ENCODE measurements around the gene TSEN2.
"Not testable (repeated sequence)": the region's sequence is repeated elsewhere in the genome, so short reads cannot be mapped to it uniquely, and the experiment has no call there.

TSEN2 gene

DNA sequence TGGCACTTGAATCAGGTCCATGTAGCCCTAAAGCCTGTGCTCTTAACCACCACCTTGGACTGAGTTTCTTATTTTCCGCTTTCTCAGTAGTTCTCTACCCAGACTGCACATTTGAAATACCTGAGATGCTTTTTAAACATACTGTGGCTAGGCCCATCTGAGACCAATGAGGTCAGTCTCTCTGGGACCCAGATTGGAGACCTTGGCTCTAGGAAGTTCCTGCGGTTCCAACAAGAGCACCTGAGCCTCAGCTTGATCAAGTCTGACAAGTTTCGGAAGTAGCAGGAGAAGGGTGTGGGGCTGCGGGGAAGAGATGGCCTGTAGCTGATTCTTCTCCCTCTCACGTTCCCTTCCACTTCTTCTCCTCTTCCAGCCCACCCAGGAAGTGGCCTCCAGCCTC is 11.5 kb upstream of the TSEN2 start:
- DNase-seq: no peak

DNA sequence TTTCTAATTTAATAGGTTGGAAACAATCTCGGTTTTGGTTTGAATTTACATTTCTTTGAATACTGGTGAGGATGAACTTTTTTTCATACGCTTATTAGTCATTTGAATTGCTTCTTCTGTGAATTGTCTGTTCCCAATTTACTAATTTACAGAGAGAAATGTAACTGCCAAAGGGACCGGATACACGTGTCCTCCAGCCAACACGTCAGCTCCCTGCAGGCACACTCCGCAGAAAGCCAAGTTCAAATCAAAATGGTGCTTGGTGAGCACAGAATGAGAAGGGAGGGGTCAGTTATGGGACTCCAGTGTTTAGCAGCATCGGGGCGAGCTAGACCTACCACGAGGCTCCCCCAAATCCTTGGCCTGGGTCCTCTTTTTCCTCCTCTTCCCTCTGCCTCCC is 10.8 kb upstream of the TSEN2 start:
- DNase-seq: no peak

DNA sequence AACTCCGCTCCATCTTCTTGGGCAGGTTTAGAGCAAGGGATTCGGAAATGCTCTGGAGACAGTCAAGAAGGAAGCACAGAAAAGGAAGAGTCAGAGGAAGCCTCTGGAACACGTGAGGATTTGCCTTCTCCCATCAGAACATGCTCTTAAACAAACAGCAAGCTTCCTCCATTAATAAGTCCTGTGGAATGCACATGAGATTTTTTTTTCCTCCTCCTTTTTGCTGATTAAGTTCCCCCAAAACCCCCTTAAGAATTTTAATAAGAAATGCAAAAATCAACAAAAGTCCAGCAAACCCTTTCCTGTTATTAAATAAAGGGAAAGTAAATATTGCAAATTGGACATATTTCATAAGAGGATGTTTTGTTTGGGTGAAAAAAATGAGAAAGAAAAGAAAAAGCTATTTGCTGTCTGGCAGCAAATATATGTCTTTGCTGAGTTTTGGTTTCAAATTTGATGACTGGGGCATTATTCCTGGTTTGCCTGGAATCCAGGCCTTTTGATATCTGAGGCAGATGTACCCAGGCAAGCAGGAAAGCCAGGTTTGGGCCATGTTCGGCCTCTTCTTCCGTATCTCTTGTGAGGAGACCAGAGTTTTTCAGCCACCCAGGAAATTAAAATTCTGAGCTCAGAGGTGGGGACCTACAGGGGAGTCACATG is 7.9 kb upstream of the TSEN2 start:
- no peak for DNase-seq

DNA sequence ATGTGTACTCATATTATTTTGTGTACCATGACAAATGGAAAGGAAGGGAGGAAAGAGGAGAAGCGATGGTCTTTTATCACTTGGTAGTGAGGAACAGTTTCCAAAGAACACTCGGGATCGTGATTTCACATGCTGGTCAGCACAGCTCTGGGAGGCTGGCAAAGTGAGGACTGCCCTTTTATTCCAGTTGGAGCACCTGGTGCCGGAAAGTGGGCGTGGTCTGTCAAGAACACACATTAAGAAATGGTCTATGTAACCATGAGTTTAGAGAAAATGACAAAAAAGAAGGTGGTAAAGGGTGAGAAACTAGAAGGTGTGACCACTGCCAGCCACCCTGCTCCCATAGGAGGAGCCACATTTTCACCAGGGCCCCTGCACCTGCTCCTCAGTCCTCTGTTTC is 7.0 kb upstream of the TSEN2 start:
- no peak for DNase-seq

DNA sequence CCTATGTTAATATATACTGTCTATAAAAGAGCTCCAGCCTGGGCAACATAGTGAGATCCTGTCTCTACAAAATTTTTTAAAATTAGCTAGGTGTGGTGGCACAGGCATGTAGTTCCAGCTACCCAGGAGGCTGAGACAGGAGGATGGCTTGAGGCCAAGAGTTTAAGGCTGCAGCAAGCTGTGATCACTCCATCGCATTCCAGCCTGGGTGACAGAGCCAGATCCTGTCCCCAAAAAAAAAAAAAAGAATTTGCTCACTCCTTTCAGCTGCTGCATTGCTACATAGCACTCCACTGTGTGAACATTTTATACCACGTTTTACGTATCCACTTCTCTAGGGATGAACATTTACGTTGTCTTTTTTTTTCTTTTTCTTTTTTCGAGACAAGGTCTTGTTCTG is 6.0 kb upstream of the TSEN2 start:
- DNase-seq: no peak

DNA sequence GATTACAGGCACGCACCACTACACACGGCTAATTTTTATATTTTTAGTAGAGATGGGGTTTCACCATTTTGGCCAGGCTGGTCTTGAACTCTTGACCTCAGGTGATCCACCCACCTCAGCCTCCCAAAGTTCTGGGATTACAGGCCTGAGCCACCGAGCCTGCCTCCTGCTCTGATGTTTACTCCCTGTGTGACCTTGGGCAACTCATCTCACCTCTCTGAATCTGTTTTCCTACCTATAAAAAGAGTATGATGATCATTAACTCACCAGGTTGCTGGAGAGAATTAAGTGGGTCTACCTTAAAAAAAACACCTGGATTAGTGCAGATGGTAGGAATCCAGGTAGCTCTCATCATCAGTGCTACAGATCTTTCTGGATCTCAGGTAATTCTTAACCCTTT is 5.1 kb upstream of the TSEN2 start:
- DNase-seq: not testable (repeated sequence)

DNA sequence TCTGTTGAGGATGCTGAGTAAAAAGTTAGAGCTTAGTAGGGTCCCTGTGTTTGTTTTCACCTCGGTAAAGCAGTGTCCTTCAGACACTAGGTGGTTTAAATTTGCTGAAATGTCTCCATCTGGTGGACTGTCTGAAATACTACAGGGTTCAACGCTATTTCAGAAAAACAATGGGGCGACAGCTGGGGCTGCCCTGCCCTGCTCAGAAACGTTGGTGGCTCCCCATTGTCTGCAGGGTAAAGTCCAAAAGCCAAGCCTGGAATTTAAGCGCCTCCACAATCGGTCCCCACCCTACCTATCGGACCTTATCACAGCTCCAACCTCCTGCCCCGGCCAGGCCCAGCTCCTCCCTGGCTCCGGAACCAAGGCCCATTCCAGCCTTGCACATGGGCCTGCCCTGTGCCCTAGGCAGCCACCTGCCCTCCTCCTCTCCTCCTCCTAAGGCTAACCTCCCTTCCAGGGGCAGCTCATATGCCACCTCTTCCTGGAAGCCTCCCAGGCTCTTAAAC is 4.3 kb upstream of the TSEN2 start:
- peak; percentile 72 for DNase-seq

DNA sequence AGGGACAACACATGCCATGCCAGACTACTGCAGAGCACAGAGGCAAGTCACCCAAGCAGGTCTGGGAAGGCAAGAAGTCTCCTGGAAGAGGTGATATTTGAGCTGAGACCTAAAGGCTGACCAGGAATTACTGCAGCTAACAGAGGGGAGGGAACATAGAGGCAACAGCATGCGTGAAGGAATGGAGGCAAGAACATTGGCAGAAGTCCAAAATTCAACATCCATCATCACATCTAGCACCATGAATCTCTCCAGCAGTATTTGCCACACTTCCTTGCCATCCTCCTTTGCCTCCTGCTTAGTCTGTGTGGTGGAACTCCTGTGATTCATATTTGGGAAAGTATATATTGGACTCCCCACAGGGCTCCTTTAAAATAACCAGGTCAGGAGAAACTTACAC is 870 bp upstream of the TSEN2 start:
- DNase-seq: no peak

DNA sequence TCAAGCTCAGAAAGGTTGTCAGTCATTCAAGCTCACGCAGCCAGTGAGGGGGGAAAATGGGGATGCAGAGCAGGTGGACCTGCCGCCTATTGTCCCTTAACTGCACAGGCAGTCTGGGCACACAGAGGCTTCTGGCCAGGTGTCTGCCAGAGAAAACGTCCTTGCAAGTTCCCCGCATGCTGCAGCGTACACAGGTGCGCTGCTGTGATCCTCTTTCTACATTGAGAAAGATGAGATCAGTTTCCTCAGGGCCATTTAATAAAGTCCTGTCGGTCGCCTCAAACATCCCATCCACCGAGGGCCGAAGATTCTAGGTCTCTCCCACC is 445 bp upstream of the TSEN2 start:
- no peak for DNase-seq

DNA sequence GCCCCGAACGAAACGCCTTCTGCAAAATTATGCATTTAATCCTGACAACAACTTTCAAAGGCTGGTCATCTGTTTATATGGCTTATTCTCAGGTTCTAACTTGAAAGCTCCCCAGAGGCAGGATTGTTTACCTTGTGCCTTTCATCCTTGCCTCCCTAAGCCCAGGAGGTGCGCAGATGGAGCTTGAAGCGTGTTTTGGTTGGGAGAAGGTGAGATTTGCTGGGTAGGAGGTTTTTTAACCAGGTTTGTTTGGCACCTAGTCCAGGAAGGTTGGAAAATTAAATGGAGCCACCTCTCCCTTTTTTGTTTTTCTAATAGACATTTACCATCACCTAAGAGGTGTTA is 675 bp downstream of the TSEN2 start:
- no peak for DNase-seq

DNA sequence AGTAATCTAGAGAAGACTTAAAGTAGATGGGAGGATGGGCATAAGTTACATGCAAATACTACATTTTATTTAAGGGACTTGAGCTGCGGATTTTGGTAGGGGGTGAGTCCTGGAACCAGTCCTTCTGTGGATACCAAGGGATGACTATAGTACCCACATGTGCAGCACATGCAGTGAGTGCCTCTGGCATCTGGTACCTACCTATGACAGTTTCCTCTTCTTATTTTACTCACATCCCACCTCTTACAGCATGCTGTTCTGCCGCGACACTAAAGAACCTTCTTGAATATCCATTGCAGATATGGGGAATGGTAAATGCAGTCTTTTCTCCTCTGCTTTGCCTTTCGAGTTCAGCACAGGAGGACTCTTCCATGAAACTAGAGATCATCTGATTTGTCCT is 1.7 kb downstream of the TSEN2 start:
- no peak for DNase-seq

DNA sequence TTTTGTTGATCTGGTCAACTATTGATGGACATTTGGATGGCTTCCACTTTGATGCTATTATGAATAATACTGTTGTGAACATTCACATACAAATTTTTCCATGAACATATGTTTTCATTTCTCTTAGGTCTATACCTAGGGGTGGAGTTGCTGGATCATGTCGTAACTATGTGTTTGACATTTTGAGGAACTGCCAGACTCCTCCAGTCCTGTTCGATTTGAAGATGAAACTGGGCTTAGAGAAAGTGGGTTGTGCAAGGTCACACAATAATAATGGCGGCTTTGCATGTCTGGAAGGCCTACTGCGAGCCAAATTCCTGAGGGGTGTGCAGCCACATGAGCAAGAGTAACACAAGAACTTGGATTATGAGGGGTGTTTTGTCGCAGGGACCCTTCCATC is 2.6 kb downstream of the TSEN2 start:
- no peak for DNase-seq

DNA sequence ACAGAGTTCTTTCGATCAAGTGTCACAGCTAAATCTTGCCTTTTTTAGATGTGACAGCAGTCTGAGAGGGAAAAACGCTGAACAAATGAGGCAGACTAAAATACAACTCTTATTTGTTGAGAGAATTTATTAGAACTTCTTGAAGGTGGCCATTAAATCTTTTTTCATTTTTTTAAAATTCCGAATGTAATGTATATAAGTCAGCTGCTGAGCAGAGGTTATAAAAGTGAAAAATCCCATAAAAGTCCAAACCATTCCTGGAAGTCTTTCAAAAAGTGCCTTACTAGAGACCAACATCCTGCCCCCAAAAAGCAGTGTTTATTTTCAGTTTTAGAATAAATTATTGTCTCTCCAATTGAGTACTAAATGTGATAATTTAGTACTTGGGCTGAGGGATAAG is 3.1 kb downstream of the TSEN2 start:
- DNase-seq: no peak

DNA sequence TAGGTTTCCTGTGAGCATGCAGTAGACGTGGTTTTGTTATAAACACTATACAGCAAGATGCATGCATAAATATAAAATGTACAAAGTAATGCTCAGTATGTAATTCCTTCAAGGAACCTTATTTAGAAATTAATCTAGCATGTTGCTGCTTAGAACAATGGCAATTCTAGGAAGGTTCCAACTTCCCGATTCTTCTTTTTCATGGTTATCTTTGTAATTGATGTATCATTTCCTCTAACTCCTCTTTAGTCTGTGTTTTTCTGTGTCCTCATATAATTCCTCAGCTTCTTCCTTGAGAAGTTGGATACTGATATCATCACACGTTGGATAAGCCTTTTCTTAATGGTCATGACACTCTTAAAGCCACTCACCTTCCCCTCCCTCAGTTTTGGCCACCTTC is 3.5 kb downstream of the TSEN2 start:
- no peak for DNase-seq

DNA sequence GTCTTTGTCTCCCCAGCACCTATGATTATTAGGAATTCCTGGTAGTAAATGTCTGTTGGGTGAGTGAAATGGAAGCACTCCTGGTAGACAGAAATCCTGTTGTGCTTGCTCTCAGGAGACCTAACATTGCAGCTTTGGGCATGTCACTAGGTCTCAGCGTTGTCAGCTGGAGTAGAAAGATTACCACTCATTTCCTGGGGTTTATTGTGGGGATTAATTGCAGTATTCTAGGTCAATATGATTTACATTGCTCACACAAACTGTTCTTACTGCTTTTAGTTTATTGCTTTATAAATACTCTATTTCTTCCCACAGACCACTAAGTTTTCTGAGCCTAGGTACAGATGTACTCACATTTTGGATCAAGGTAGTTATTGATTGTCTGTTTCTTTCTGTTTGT is 5.1 kb downstream of the TSEN2 start:
- no peak for DNase-seq

DNA sequence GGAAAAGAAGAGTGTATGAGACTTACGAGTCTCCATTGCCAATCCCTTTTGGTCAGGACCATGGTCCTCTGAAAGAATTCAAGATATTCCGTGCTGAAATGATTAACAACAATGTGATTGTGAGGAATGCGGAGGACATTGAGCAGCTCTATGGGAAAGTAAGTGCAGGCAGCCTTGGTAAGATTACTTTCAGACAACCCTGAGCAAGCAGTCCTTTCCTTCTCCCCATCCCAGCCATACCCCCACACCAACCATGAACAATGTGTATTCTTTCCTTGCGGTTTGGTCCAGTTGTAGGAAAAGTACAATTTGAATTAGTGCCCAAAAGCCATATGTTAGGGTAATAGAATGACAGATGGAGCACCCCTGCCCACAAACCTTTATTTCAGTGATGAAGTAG is 5.6 kb downstream of the TSEN2 start:
- DNase-seq: no peak

DNA sequence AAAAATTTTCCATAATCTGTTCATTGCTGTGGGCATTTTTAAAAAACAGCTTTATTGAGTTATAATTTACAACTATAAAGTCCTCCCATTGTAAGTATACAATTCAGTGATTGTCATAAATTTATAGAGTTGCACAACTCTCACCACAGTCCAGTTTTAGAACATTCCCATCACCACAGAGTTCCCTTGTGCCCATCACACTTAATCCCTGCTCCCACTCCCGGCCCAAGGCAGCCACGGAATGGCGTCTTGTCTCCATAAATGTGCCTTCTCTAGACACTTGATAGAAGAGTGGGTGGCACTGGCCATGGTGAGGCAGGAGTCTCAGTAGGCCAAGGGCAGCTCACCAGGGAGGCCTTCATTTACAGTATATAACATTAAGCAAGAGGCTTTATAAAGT is 6.3 kb downstream of the TSEN2 start:
- DNase-seq: no peak

DNA sequence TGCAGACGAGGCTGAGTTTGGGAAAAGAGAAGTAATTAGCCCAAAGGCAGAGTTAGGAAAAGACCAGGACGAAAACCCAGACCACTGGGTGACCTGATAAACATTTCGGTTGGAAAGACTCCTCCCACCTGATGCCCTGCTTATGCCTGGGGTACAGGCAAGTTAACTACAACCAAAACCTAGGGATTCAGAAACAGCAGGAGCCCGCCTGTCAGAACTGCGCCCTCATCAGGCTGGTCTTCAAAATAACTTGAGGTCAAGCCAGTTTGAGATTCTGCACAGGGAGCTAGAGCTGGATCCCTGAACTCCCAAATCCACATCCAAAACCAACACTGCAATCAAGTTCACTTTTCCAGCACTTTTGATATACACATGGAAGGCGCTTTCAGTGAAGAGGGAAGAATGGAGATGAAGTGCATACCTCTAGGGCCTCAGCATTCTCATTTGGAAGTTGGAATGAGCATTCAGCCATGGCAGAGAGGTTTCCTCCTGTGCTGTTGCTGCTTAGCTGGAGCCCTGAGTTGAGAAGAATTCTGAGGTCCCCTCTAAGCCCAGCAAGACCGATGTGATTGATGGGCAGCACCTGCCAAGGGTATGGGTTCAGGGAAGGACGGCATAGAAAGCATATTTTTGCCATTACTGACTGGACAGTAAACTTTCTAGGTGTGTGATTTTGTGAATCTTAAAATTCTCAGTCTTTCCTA is 11.6 kb downstream of the TSEN2 start:
- DNase-seq: no peak

DNA sequence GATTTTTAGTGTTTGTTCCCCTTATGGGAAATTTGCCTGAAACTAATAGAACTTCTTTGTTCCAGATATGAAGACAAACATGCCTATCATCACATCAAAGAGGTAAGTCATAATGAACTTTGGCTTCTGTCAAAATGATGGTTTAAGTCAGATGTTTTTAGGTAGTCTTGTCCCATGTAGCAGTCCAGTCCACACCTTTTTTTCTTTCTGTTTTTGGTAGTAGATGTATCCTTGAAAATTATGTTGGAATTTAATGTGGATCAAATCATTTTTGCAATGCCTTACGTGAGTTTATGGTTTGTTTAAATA is 12.1 kb downstream of the TSEN2 start:
- DNase-seq: no peak

DNA sequence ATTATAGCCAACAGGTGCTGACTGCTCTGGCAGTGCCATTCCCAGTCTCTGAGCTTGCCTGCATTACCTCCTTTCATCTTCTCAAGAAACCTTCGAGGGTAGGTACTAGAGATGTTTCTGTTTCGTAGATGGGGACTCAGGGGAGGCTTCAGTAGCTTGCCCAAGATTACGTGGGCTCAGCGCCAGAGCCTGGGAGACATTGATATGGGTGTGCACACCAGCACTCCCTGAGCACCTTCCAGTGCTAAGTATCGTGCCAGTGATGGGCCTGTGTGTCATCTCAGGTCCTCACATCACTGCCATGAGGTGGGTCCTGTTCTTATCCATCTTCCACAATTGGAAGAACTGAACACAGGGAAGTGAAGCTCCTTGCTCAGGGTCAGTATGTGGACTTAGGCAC is 15.2 kb downstream of the TSEN2 start:
- DNase-seq: no peak

DNA sequence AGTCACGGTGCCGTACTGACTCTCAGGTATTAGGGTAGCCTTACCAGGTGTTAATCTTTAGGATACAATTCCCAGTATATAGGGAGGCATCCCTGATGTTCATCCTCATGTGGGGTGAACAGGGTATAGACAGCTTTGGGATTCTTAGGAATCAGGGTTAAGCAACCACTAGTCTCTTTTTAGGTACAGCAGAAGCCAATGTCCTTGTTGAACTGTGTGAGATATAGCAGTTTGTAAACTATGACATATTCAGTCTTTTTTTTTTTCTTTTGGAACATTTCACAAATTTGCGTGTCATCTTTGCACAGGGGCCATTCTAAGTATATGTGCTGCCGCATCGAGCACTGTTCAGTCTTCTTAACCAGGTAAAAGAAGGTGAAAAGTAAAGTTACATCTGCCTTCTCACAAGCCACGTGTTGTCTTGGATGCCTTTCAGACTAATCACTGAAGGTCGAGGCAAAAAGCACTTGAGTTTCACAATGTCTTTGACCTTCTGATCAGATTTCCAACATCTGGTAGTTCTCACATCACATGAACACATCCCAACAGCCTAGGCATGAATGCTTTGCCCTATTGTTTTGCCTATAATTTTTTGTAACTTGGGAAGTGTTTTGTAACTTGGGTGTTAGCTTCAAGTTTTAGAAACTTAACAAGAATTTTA is 17.2 kb downstream of the TSEN2 start:
- DNase-seq: no peak

DNA sequence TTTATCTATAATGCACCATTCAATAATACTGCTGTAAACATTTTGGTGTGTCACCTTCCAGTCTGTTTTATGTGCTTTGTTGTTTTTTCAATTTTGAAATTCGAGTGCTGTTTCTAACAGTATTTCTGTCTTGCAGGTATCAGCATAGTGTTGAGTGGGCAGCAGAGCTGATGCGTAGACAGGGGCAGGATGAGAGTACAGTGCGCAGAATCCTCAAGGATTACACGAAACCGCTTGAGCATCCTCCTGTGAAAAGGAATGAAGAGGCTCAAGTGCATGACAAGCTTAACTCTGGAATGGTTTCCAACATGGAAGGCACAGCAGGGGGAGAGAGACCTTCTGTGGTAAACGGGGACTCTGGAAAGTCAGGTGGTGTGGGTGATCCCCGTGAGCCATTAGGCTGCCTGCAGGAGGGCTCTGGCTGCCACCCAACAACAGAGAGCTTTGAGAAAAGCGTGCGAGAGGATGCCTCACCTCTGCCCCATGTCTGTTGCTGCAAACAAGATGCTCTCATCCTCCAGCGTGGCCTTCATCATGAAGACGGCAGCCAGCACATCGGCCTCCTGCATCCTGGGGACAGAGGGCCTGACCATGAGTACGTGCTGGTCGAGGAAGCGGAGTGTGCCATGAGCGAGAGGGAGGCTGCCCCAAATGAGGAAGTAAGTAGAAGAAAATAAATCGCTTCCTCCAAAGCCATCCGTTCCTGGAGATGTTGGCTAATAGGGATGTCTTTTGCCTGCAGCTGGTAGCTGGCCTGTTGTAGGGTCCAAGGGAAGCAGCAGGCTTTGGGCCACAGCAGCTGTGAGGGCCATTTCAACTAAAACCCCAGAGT is 19.1 kb downstream of the TSEN2 start:
- no peak for DNase-seq

DNA sequence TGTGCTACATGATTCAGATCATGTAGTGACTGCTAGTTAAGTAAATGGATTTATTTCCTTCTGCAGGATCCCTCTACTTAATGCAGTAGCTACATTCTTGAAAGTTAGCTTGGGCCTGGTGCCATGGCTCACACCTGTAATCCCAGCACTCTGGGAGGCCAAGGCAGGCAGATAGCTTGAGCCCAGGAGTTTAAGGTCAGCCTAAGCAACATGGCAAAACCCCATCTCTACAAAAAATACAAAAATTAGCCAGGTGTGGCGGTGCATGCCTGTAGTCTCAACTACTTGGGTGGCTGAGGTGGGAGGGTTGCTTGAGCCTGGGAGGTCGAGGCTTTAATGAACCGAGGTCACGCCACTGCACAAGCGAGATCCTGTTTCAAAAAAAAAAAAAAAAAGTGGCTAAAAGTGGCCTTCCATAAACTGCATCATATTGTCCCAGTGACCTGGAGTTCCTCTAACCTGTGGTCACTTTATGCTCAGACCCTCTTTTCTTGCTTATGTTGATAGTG is 22.0 kb downstream of the TSEN2 start:
- DNase-seq: no peak
